ENCODE measurements around the gene ROBO1.

DNA sequence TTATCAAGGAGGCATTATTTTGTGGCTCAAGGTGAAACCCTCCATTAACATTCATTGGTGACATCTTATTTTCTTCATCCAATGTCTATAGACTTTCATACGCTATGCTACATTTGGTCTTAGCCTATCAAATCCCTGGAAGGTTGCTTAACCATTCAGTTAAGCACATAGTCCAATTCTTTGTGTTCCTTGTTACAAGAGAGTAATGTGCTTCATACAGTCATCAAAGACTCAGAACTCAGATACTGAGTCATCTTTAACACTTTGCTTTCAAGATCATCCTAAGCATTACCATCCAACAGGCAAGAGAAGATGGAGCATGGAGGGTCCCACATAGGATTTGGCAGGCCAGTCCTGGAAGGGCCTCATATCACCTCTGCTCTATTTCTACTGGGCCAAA lies 1202.1 kb downstream of the ROBO1 start:
- TF ChIP-seq, protein P1, sequence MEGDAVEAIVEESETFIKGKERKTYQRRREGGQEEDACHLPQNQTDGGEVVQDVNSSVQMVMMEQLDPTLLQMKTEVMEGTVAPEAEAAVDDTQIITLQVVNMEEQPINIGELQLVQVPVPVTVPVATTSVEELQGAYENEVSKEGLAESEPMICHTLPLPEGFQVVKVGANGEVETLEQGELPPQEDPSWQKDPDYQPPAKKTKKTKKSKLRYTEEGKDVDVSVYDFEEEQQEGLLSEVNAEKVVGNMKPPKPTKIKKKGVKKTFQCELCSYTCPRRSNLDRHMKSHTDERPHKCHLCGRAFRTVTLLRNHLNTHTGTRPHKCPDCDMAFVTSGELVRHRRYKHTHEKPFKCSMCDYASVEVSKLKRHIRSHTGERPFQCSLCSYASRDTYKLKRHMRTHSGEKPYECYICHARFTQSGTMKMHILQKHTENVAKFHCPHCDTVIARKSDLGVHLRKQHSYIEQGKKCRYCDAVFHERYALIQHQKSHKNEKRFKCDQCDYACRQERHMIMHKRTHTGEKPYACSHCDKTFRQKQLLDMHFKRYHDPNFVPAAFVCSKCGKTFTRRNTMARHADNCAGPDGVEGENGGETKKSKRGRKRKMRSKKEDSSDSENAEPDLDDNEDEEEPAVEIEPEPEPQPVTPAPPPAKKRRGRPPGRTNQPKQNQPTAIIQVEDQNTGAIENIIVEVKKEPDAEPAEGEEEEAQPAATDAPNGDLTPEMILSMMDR (IDR thresholded peaks at IDR 0.05) = no peak
- TF ChIP-seq EZH2 (IDR thresholded peaks at IDR 0.05) = no peak
